Heart left ventricle (tissue), 13 donors: ENCODE measurements around the gene UCHL5.

Source experiments
- POLR2A ChIP-seq, 2 donors: fragments of 450-650 bp; IDR thresholded peaks; one replicate each; pipeline ENCODE4 v1.6.1; 2017; ENCODE audit warnings: antibody characterized with exemption in 2 of 2, mild to moderate bottlenecking in 2 of 2, moderate library complexity in 2 of 2
- TF ChIP-seq, protein P1 (sequence below), 12 donors: fragments of 200-600 bp; sonication (generic) in 4 of 12; IDR thresholded peaks; one replicate each; pipeline versions ENCODE4 v1.5.0 to v1.8.0; 2018 to 2022; ENCODE audit warnings: antibody characterized with exemption in 12 of 12, mild to moderate bottlenecking in 5 of 12
- donor health status: ischemic (EF 13 %, LVEDD 7.1; RV severe dilation, severe dysfunction).
- donor health status: DM: no; HTN: yes; CAD: no.
- donor health status: DM: no; HTN: no; CAD: no.
- donor health status: ischemic (EF 25% LVEDD 6.9; RV normal size, moderate dysfunction).
- donor health status: ischemic (EF 25% LVEDD 5.7; RV mildly dilated, moderate dysfunction).
- donor health status: ischemic (EF 35%, LVEDD 5.7; RV mildly dilated, moderate dysfunction).
- donor health status: nonischemic (EF 11% LVEDD 7.7; RV severe dilation, severe dysfunction).
- donor health status: DM: yes; HTN: yes; CAD: no.
- donor health status: PGD.
- donor health status: ischemic (EF 29% LVEDD 5.4; RV normal size, mild dysfunction).
- donor health status: nonischemic (EF 23%, LVEDD 6.1; RV moderate dilation, normal function).

DNA sequence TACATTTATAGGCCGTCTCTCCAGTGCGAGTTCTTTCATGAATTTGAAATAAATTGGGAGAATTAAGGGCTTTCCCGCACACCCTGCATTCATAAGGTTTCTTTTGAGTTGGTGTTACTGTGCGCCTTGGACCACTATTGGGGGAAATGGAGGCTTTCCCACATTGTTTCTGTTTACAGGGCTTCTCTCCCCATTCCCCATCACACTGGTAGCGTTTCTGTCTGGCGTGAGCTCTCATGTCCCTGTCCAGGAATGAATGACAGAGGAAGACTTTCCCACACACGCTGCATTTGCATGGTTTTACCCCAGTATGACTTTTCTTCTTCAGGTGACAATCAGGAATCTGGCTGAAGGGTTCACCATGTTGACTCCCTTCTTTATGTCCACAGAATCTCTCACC is 65.0 kb downstream of the UCHL5 start:
- TF ChIP-seq, protein P1, sequence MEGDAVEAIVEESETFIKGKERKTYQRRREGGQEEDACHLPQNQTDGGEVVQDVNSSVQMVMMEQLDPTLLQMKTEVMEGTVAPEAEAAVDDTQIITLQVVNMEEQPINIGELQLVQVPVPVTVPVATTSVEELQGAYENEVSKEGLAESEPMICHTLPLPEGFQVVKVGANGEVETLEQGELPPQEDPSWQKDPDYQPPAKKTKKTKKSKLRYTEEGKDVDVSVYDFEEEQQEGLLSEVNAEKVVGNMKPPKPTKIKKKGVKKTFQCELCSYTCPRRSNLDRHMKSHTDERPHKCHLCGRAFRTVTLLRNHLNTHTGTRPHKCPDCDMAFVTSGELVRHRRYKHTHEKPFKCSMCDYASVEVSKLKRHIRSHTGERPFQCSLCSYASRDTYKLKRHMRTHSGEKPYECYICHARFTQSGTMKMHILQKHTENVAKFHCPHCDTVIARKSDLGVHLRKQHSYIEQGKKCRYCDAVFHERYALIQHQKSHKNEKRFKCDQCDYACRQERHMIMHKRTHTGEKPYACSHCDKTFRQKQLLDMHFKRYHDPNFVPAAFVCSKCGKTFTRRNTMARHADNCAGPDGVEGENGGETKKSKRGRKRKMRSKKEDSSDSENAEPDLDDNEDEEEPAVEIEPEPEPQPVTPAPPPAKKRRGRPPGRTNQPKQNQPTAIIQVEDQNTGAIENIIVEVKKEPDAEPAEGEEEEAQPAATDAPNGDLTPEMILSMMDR (IDR thresholded peaks at IDR 0.05) = no peak
- TF ChIP-seq POLR2A (IDR thresholded peaks at IDR 0.05) = no peak
